Trophoblast cell (in vitro differentiated cells and primary cell): Measurements from ENCODE around the gene ZNF304.

Experiments used
- DNase-seq, 2 donors: peaks; one replicate each; pipeline ENCODE4 v3.0.0-alpha.2; 2016
- H2AFZ ChIP-seq: 2 replicates; pipeline ENCODE4 v1.6.1; 2013; ENCODE audit warnings: low read length, moderate library complexity, mild to moderate bottlenecking; ENCODE audit not compliant: insufficient read depth, poor library complexity
- H2AK5ac ChIP-seq: 2 replicates; pipeline ENCODE4 v1.6.1; 2013; ENCODE audit warnings: mild to moderate bottlenecking, low read length
- H2BK120ac ChIP-seq: 2 replicates; pipeline ENCODE4 v1.6.1; 2013; ENCODE audit warnings: low read length, mild to moderate bottlenecking, moderate library complexity; ENCODE audit not compliant: insufficient read depth, poor library complexity
- H2BK12ac ChIP-seq: 2 replicates; pipeline ENCODE4 v1.6.1; 2013; ENCODE audit warnings: mild to moderate bottlenecking, low read length, moderate library complexity
- H2BK5ac ChIP-seq: 2 replicates; pipeline ENCODE4 v1.6.1; 2013; ENCODE audit warnings: low read length, low read depth, moderate library complexity, mild to moderate bottlenecking; ENCODE audit not compliant: poor library complexity
- H3K14ac ChIP-seq: 2 replicates; pipeline ENCODE4 v1.6.1; 2013; ENCODE audit warnings: mild to moderate bottlenecking, low read length
- H3K18ac ChIP-seq: 2 replicates; pipeline ENCODE4 v1.6.1; 2013; ENCODE audit warnings: mild to moderate bottlenecking, low read length
- H3K23ac ChIP-seq: 2 replicates; pipeline ENCODE4 v1.6.1; 2013; ENCODE audit warnings: low read length
- H3K27ac ChIP-seq: 2 replicates; pipeline ENCODE4 v1.5.1; 2013; ENCODE audit warnings: low read depth, mild to moderate bottlenecking, inconsistent platforms, low read length, moderate library complexity
- H3K27me3 ChIP-seq: 2 replicates; pipeline ENCODE4 v1.6.1; 2013; ENCODE audit warnings: inconsistent platforms, mild to moderate bottlenecking, low read length, moderate library complexity; ENCODE audit not compliant: insufficient read depth
- H3K36me3 ChIP-seq, 2 experiments: 1 replicate in 1 of 2; 2 replicates in 1 of 2; pipeline ENCODE4 v1.6.1; 2013; ENCODE audit warnings: low read length in 2 of 2, mild to moderate bottlenecking in 2 of 2, moderate library complexity in 1 of 2; ENCODE audit not compliant: insufficient read depth in 2 of 2, control insufficient read depth in 1 of 2
- H3K4ac ChIP-seq: 2 replicates; pipeline ENCODE4 v1.6.1; 2013; ENCODE audit warnings: low read depth, mild to moderate bottlenecking, low read length, moderate library complexity
- H3K4me1 ChIP-seq, 2 experiments: 1 replicate in 1 of 2; 2 replicates in 1 of 2; pipeline ENCODE4 v1.6.1; 2013; ENCODE audit warnings: low read length in 2 of 2, mild to moderate bottlenecking in 2 of 2, moderate library complexity in 1 of 2; ENCODE audit not compliant: insufficient read depth in 2 of 2, control insufficient read depth in 1 of 2
- H3K4me2 ChIP-seq: 2 replicates; pipeline ENCODE4 v1.6.1; 2013; ENCODE audit warnings: inconsistent platforms, mild to moderate bottlenecking, low read length, moderate library complexity
- H3K4me3 ChIP-seq: 2 replicates; pipeline ENCODE4 v1.5.1; 2013; ENCODE audit warnings: mild to moderate bottlenecking, low read depth, low read length, inconsistent platforms
- H3K79me1 ChIP-seq: one replicate; pipeline ENCODE4 v1.6.1; 2013; ENCODE audit warnings: low read length
- H3K79me2 ChIP-seq: 2 replicates; pipeline ENCODE4 v1.6.1; 2013; ENCODE audit warnings: low read length, mild to moderate bottlenecking; ENCODE audit not compliant: control insufficient read depth, insufficient read depth, poor library complexity
- H3K9ac ChIP-seq: 2 replicates; pipeline ENCODE4 v1.6.1; 2013; ENCODE audit warnings: mild to moderate bottlenecking, low read length
- H3K9me3 ChIP-seq: 2 replicates; pipeline ENCODE4 v1.6.1; 2013; ENCODE audit warnings: low read depth, mild to moderate bottlenecking, control low read depth, inconsistent platforms, low read length; ENCODE audit not compliant: insufficient read depth
- H4K12ac ChIP-seq: 2 replicates; pipeline ENCODE4 v1.6.1; 2013; ENCODE audit warnings: low read depth, mild to moderate bottlenecking, low read length, moderate library complexity
- H4K8ac ChIP-seq: 2 replicates; pipeline ENCODE4 v1.6.1; 2013; ENCODE audit warnings: low read depth, mild to moderate bottlenecking, low read length, moderate library complexity
- H4K91ac ChIP-seq: one replicate; pipeline ENCODE4 v1.6.1; 2013; ENCODE audit warnings: low read depth, mild to moderate bottlenecking, low read length, moderate library complexity
- WGBS: extraction: QIAGEN DNeasy Blood & Tissue Kit; methylation state at CpG from one replicate; pipeline ENCODE4 v1.1.7; 2013; ENCODE audit warnings: missing lambda C conversion rate; ENCODE audit not compliant: insufficient read length, insufficient coverage; ENCODE audit errors: extremely low coverage; 5-methylcytosine and 5-hydroxymethylcytosine counted together

ZNF304 gene

GRCh38 chr19:57403737-57404563 lies 52.9 kb downstream of the ZNF304 start:
- no peak overlapping the region for H4K8ac ChIP-seq
- no peak overlapping the region for H4K12ac ChIP-seq
- peaks cover 2% of the 10 kb centered on the region for H3K9me3 ChIP-seq
- no peaks in the 10 kb centered on the region for H3K79me2 ChIP-seq
- H3K4ac ChIP-seq: no peak overlapping the region
- DNase-seq: no peak
- H3K36me3 ChIP-seq: peaks cover 0 to 5% of the 10 kb centered on the region in 2 experiments
- no peak overlapping the region for H2BK12ac ChIP-seq
- WGBS: no CpG with 5 or more reads among the region's 9 CpGs
- no peak overlapping the region for H3K4me2 ChIP-seq
- H3K9ac ChIP-seq: no peak overlapping the region
- H3K27me3 ChIP-seq: no peaks in the 10 kb centered on the region
- H3K18ac ChIP-seq: no peak overlapping the region
- no peak overlapping the region for H2AFZ ChIP-seq
- no peak overlapping the region for H3K4me3 ChIP-seq
- H4K91ac ChIP-seq: no peak overlapping the region
- no peaks in the 10 kb centered on the region for H3K4me1 ChIP-seq
- no peak overlapping the region for H3K23ac ChIP-seq
- no peaks in the 10 kb centered on the region for H3K79me1 ChIP-seq
- H3K27ac ChIP-seq: no peak overlapping the region
- no peak overlapping the region for H3K14ac ChIP-seq
- no peak overlapping the region for H2BK5ac ChIP-seq
- H2BK120ac ChIP-seq: no peak overlapping the region
- no peak overlapping the region for H2AK5ac ChIP-seq

DNA sequence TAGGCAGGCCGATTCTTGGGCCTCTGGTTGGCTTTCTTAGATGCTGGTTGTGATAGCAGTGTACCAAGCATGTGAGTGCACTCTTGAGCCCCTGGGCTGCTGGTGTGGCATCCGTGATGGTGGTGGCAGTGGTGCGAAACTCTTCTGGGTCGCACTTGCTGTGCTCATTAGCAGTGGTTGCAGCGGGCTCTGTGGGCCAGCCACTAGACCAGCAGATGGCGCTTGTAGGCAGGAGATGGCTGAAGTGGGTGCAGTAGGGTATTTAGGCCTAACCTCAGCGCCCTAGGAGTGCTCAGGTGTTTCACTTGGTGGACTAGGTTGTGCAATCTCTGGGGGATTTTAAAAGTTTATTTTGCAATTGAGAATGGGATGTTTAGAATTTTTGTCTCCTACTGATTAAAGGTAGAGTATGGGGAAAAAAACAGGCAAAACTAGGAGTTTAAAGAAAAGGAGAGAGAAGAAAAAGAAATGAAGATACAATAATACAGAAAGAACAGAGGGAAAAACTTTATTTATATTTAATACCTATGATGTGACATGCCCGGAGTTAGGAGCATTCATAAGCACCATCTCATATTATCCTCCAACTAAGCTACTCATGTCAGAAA lies 55.5 kb downstream of the ZNF304 start:
- Histone ChIP-seq H3K14ac (no peak overlapping the region), H4K91ac (no peak overlapping the region), H2BK5ac (no peak overlapping the region), H4K12ac (no peak overlapping the region), H2BK120ac (no peak overlapping the region), H3K9ac (peak overlapping the region; percentile 84), H2BK12ac (no peak overlapping the region), H3K4ac (no peak overlapping the region), H3K36me3 (no peaks in the 10 kb centered on the region), H3K4me2 (no peak overlapping the region), H2AK5ac (no peak overlapping the region), H2AFZ (no peak overlapping the region), H3K4me1 (peaks cover 2% of the 10 kb centered on the region in 2 experiments), H3K9me3 (peaks cover 2% of the 10 kb centered on the region), H3K79me2 (no peaks in the 10 kb centered on the region), H3K4me3 (no peak overlapping the region), H4K8ac (no peak overlapping the region), H3K23ac (peak overlapping the region; percentile 63), H3K27me3 (no peaks in the 10 kb centered on the region), H3K79me1 (peaks cover 2% of the 10 kb centered on the region), H3K18ac (no peak overlapping the region), H3K27ac (no peak overlapping the region)
- DNase-seq: peak; percentile 40 to 71
- WGBS: no CpG with 5 or more reads among the region's 8 CpGs
